NCI-H345 treated with DMSO at 0.1 percent for 48 hours (cell line): Measurements from ENCODE around the gene TFDP1.
A peak's percentile ranks its signal among the peaks of the same experiment; 100 is the strongest.

Experiments
- DNase-seq: peaks from one replicate; lab custom pipeline; 2025; ENCODE audit not compliant: unreplicated experiment; lab: John Stamatoyannopoulos, UW

Gene TFDP1

GRCh38 chr13:113632706-113633484, 48.3 kb downstream of the TFDP1 start:
- no peak for DNase-seq

- no peak for DNase-seq
Measured at GRCh38 chr13:113633485-113633873, 48.9 kb downstream of the TFDP1 start.

GRCh38 chr13:113634279-113635047, 49.9 kb downstream of the TFDP1 start:
- no peak for DNase-seq

DNA sequence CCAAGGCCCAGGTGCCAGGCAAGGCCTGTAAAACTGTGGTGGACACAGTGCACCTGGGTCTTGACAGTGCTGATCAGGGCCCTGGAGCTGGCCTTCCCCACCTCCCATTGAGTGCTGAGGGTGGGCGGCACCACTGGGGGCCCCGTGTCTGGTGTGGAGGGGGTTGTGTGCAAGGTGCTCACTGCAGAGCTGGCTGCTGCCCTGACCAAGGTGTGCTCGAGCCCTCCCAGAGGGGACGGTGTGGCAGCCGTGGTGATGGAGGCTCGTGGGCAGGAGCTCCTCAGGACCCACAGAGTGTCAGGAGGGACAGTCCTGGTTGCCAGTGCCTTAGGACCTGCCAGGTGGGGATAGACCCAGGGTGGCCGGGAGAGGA, 50.5 kb downstream of the TFDP1 start:
- DNase-seq = no peak

GRCh38 chr13:113635709-113636108, 51.2 kb downstream of the TFDP1 start:
- DNase-seq = no peak

- DNase-seq = no peak
Measured at GRCh38 chr13:113636266-113636963, 51.9 kb downstream of the TFDP1 start.

DNA sequence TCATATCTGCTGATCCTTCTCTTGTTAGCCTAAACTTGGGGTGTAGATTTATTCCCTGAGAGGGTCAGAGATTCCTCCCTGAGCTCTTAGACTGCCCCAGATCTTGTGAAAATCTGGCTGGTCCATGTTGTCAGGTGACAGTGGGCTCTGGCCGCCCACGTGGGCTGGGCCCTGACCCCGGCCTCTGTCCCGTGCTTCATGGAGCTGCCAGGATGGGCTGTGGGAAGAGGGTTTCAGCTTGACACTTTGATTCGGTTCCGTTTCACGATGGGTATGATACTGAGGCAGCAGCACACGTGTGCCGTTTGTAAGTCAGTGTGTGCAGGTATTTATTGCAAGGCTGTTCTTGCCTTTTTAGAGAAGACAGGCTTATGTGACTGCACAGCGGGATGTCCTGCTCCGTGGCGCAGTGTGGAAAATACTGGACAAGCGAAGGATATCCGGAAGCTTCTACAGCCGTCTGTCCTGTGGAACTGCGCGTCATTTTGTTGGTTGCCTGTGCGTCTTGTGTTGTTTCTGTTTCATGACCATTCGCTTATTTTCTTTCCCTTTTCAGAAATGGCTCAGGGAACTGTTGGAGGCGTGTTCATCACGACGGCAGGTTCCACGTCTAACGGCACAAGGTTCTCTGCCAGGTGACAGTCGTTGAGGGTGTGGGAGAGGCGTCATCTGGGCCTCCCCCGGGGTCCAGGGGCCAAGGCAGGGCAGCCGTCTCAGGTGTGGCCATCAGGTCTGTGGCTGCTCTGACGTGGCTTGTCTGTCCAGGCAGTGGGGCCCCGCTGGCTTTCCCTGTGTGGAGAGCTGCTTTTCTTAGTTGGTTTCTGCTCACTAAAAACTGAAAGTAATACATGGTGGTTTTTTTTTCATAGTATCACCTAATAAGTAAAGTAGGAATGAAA, 53.0 kb downstream of the TFDP1 start:
- DNase-seq = no peak

DNA sequence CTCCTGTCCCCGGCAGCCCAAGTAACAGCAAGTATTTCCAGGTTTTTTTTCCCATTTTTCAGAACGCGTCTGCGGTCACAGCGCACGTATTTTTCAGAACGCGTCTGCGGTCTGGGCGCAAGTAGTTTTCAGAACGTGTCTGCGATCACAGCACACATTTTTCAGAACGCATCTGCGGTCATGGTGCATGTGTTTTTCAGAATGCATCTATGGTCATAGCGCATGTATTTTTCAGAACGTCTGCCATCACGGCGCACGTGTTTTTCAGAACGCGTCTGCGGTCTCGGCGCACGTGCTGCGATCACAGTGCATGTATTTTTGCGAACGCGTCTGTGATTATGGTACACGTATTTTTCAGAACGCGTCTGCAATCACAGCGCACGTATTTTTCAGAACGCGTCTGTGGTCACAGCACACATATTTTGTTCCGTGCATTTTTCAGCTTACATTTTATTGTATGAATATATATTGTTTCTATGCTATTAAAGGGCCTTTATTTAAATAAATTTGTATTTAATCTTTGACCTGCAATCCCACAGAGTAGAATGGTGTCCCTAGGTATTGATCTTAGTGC, 53.7 kb downstream of the TFDP1 start:
- DNase-seq = no peak

GRCh38 chr13:113638806-113639205, 54.3 kb downstream of the TFDP1 start:
- DNase-seq = no peak

DNA sequence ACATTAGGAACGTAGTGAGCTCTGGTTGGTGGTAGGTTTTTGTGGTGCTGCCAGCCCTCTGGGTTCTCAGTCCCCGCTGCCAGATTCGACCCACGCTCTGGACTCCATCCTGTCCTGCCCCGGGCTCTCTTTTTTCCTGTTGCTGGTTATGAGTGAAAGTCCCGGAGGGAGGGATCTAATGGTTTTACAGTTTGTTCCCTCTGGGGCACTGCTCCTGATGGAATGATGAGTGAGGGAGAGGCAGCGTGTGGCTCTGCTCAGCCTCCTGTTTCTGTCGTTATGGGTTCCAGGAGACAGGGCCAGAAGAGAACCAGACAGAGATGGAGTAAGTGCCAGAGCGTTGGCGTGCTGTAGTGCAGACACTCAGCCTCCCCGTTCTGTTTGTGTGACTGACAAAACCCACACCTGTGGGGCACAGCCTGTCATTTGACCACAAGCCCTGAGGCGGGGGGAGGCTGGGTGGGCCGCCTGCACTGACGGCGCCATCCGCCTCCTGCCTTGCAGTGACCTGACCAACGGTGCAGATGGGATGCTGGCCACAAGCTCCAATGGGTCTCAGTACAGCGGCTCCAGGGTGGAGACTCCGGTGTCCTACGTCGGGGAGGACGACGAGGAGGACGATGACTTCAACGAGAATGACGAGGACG, 55.2 kb downstream of the TFDP1 start:
- no peak for DNase-seq

DNA sequence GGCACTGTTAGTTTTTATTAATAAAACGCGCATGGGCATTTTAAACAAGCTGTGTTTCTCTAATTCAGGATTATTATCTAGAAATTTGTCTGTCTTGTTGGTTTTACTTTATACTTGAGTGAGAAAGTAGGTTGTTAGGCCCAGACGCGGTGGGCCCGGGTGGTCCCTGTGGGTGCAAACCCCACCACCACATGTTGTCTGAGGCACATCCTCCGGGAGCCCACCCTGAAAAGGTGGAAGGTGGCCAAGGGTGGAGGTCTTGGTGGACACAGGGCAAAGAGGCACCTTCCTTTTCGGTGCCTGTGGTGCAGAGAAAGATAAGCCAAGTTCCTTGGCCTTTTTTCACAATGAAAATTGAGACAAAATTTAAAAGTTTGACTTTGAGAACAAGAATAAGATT, 56.9 kb downstream of the TFDP1 start:
- DNase-seq = no peak

GRCh38 chr13:113642563-113642962, 58.0 kb downstream of the TFDP1 start:
- DNase-seq = no peak

- DNase-seq = no peak
Measured at GRCh38 chr13:113643593-113643992, 59.0 kb downstream of the TFDP1 start.

DNA sequence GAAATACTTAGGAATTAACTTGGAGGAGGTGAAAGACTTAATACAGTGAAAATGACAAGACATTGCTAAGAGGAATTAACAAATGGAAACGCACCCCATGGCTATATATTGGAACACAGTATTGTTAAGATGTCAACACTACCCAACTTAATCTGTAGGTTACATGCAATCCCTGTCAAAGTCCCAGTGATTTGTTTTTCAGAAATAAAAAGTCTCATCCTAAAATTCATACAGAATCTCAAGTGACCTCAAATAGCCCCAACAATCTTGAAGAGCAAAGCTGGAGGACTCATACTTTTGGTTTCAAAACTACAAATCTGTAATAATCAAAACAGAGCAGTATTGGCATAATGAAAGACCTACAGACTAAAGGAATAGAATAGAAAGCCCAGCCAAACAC, 60.2 kb downstream of the TFDP1 start:
- no peak for DNase-seq

GRCh38 chr13:113645329-113645728, 60.8 kb downstream of the TFDP1 start:
- no peak for DNase-seq

DNA sequence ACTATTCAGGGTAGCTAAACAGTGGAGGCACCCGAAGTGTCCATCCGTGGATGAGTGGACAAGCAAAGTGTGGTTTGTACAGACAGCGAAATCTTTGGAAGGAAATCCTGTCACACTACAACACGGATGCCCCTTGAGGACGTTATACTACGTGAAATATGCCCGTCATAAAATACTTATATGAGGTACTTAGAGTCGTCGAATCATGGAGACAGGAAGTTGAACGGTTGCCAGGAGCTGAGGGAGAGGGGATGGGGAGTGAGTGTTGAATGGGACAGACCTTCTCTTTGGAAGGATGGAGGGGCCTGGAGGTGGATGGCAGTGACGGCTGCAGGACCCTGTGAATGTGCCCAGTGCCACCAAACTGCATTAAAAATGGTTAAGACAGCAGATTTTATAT, 61.8 kb downstream of the TFDP1 start:
- no peak for DNase-seq

DNA sequence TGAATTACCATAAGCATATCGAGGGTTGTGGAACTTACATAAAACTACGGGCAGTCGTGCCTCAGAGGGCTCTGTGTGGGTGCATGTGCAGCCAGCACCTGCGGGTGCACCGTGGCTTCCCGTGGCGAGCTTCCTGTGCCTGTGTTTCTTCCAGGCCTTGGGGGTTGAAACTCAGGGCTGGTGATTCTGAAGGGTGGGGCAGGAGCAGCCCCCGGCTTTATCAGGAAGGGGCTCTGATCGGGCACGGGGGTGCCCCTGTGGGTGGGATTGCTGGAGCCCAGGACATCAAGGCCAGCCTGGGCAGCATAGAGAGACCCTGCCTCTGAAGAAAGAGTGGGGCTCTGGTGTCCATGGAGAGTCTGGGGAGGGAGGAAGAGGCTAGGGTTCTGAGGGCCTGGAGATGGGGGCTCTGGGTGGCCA, 62.4 kb downstream of the TFDP1 start:
- no peak for DNase-seq

- peak; percentile 93 for DNase-seq
Measured at GRCh38 chr13:113647351-113648215, 63.0 kb downstream of the TFDP1 start.

DNA sequence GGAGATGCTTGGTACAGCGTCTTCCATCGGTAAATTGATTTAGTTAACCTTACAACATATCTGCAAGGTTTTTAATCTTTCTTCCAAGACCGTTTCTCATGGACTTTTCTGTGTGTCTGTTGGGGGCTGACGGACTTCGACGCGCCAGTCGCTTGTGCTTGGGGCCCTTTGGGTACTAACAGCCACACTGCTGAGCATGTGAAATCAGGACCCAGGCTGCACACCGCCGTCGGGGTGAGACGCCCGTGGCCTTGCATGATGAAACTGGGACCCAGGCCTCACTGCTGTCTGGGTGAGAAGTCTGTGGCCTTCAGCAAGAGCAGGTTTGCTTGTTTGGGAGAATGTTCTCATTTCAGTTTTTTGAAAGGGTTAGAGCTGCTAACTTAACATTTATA, 63.7 kb downstream of the TFDP1 start:
- DNase-seq = no peak
